GM23338 (cell line): ENCODE measurements around the gene NET1. TPM values are rescaled to one million over a fixed set of nuclear protein-coding genes. Genes with fewer than 3 reads are reported as not detected.

Experiments used
- ATAC-seq: fragments of 200-7000 bp; cut with Tn5 transposase; 3 replicates; pipeline ENCODE4 v1.9.1; 2020
- DNase-seq: peaks from one replicate; pipeline ENCODE4 v3.0.0-alpha.2; 2015; ENCODE audit warnings: low spot score
- H2AFZ ChIP-seq: fragments of 200-600 bp; sonication (generic); 2 replicates; pipeline ENCODE4 v1.8.0; 2016; ENCODE audit warnings: antibody characterized with exemption, mild to moderate bottlenecking, moderate library complexity
- H3F3A ChIP-seq: fragments of 200-600 bp; sonication (generic); replicated peaks from 2 replicates; pipeline ENCODE4 v1.8.0; 2017; ENCODE audit warnings: antibody characterized with exemption, mixed run types, low read depth
- H3K27ac ChIP-seq: fragments of 200-600 bp; sonication (generic); 2 replicates; pipeline ENCODE4 v1.6.1; 2016; ENCODE audit warnings: low read depth
- H3K27me3 ChIP-seq: fragments of 200-600 bp; sonication (generic); 2 replicates; pipeline ENCODE4 v1.8.0; 2016; ENCODE audit warnings: mild to moderate bottlenecking, mixed run types, moderate library complexity; ENCODE audit not compliant: insufficient read depth
- H3K36me3 ChIP-seq: fragments of 200-600 bp; sonication (generic); 2 replicates; pipeline ENCODE4 v1.8.0; 2016; ENCODE audit warnings: mild to moderate bottlenecking; ENCODE audit not compliant: insufficient read depth
- H3K4me1 ChIP-seq: fragments of 200-600 bp; sonication (generic); 2 replicates; pipeline ENCODE4 v1.8.0; 2016; ENCODE audit warnings: mild to moderate bottlenecking, moderate library complexity; ENCODE audit not compliant: insufficient read depth
- H3K4me2 ChIP-seq: fragments of 200-600 bp; sonication (generic); 2 replicates; pipeline ENCODE4 v1.7.1; 2017; ENCODE audit warnings: mixed run types
- H3K4me3 ChIP-seq: fragments of 200-600 bp; sonication (generic); 2 replicates; pipeline ENCODE4 v1.6.1; 2016; ENCODE audit warnings: mixed run types
- H3K79me2 ChIP-seq: fragments of 200-600 bp; sonication (generic); replicated peaks from 2 replicates; pipeline ENCODE4 v1.8.0; 2017; ENCODE audit warnings: mild to moderate bottlenecking; ENCODE audit not compliant: insufficient read depth
- H3K9me2 ChIP-seq: fragments of 200-600 bp; sonication (generic); 2 replicates; pipeline ENCODE4 v1.8.0; 2017; ENCODE audit not compliant: insufficient read depth
- H4K20me1 ChIP-seq: fragments of 200-600 bp; sonication (generic); replicated peaks from 2 replicates; pipeline ENCODE4 v1.8.0; 2017; ENCODE audit warnings: mild to moderate bottlenecking; ENCODE audit not compliant: insufficient read depth
- H3K27ac Mint-ChIP-seq: 2 replicates; pipeline ENCODE4 v1.8.0; 2020; ENCODE audit warnings: inconsistent platforms, mild to moderate bottlenecking, moderate library complexity, mixed read lengths
- H3K27me3 Mint-ChIP-seq: 3 replicates; pipeline ENCODE4 v1.8.0; 2022; ENCODE audit warnings: low read depth, mild to moderate bottlenecking, moderate library complexity, mixed read lengths, inconsistent platforms; ENCODE audit not compliant: insufficient read depth, poor library complexity
- H3K36me3 Mint-ChIP-seq: 3 replicates; pipeline ENCODE4 v1.8.0; 2021; ENCODE audit warnings: low read depth, mild to moderate bottlenecking, inconsistent platforms, moderate library complexity, mixed read lengths
- H3K4me1 Mint-ChIP-seq: 3 replicates; pipeline ENCODE4 v1.8.0; 2020; ENCODE audit warnings: mild to moderate bottlenecking, inconsistent platforms, mixed read lengths
- H3K4me3 Mint-ChIP-seq: 3 replicates; pipeline ENCODE4 v1.8.0; 2021; ENCODE audit warnings: moderate library complexity, mild to moderate bottlenecking, inconsistent platforms, mixed read lengths
- H3K9me3 Mint-ChIP-seq: 3 replicates; pipeline ENCODE4 v1.8.0; 2020; ENCODE audit warnings: moderate library complexity, mild to moderate bottlenecking, inconsistent platforms, mixed read lengths
- CREB1 ChIP-seq: fragments of 250-450 bp; sonication (Bioruptor Pico); IDR thresholded peaks from 2 replicates; pipeline ENCODE4 v1.5.0; 2020; ENCODE audit warnings: low read depth, mild to moderate bottlenecking, moderate library complexity
- CTCF ChIP-seq, 2 experiments: fragments of 200-600 bp in 1 of 2; sonication (generic) in 1 of 2; conservative IDR thresholded peaks; 2 replicates each; pipeline versions ENCODE4 v1.5.1 to v1.6.1; 2016 to 2017; ENCODE audit warnings: antibody characterized with exemption in 2 of 2, low read depth in 2 of 2, mild to moderate bottlenecking in 2 of 2, moderate library complexity in 1 of 2
- ETS1 ChIP-seq: IDR thresholded peaks from 2 replicates; pipeline ENCODE4 v1.6.1; 2016; ENCODE audit warnings: antibody characterized with exemption
- EZH2 ChIP-seq: fragments of 200-600 bp; sonication (generic); IDR thresholded peaks from one replicate; pipeline ENCODE4 v1.8.0; 2017; ENCODE audit warnings: antibody characterized with exemption, mild to moderate bottlenecking, low read depth; ENCODE audit not compliant: unreplicated experiment
- EZH2phosphoT487 ChIP-seq: fragments of 200-600 bp; sonication (generic); IDR thresholded peaks from one replicate; pipeline ENCODE4 v1.8.1; 2018; ENCODE audit warnings: antibody characterized with exemption; ENCODE audit not compliant: unreplicated experiment
- JUNB ChIP-seq: IDR thresholded peaks from one replicate; pipeline ENCODE4 v1.6.1; 2016; ENCODE audit warnings: antibody characterized with exemption; ENCODE audit not compliant: unreplicated experiment
- NANOG ChIP-seq: IDR thresholded peaks from 2 replicates; pipeline ENCODE4 v1.6.1; 2016; ENCODE audit warnings: antibody characterized with exemption, borderline replicate concordance
- POLR2AphosphoS5 ChIP-seq: IDR thresholded peaks from 2 replicates; pipeline ENCODE4 v1.6.1; 2016; ENCODE audit warnings: antibody characterized with exemption, low read depth
- REST ChIP-seq: IDR thresholded peaks from one replicate; pipeline ENCODE4 v1.6.1; 2018; ENCODE audit warnings: antibody characterized with exemption; ENCODE audit not compliant: unreplicated experiment
- STAT1 ChIP-seq: IDR thresholded peaks from one replicate; pipeline ENCODE4 v1.6.1; 2016; ENCODE audit warnings: antibody characterized with exemption; ENCODE audit not compliant: unreplicated experiment
- ZNF114 ChIP-seq: fragments of 250-450 bp; sonication (Bioruptor Pico); IDR thresholded peaks from 2 replicates; pipeline ENCODE4 v1.5.0; 2020; ENCODE audit warnings: mild to moderate bottlenecking, moderate library complexity
- ZNF331 ChIP-seq: fragments of 250-450 bp; sonication (Bioruptor Pico); IDR thresholded peaks from 2 replicates; pipeline ENCODE4 v1.5.0; 2020; ENCODE audit warnings: low read depth, mild to moderate bottlenecking, moderate library complexity
- ZNF462 ChIP-seq: fragments of 250-450 bp; sonication (Bioruptor Pico); IDR thresholded peaks from 2 replicates; pipeline ENCODE4 v1.5.0; 2020; ENCODE audit warnings: mild to moderate bottlenecking, moderate library complexity
- polyA plus RNA-seq: library from polyadenylated mRNA; unstranded; fragments of >200 nt; fragmentation: Nextera tagmentation; extraction: Ambion mirVana; gene quantifications from 2 replicates; pipeline ENCODE4 v1.2.1, GENCODE V29; 2016
- total RNA-seq: library from RNA; depleted of rRNA; stranded (reverse); fragments of >200 nt; shearing (Covaris generic); gene quantifications from 2 replicates; pipeline ENCODE4 v1.2.3, GENCODE V29; 2014

Gene NET1
- total and polyA plus RNA-seq, 2 experiments from 2014 or later, result 47.9 to 93.9 TPM

GRCh38 chr10:5462841-5463293, 50.5 kb downstream of the NET1 start:
- Mint-ChIP-seq H3K27ac (no peak overlapping the region), H3K9me3 (peaks cover 42% of the 10 kb centered on the region), H3K27me3 (peaks cover 10% of the 10 kb centered on the region), H3K4me3 (no peak overlapping the region), H3K36me3 (peaks cover 82% of the 10 kb centered on the region), H3K4me1 (peaks cover 43% of the 10 kb centered on the region)
- Histone ChIP-seq H3K36me3 (peaks cover 11% of the 10 kb centered on the region), H2AFZ (no peak overlapping the region), H3K27me3 (no peaks in the 10 kb centered on the region), H3K4me1 (peaks cover 29% of the 10 kb centered on the region), H3K9me2 (peaks cover 5% of the 10 kb centered on the region; the same call in 1 of the 2 replicates), H3K4me2 (no peak overlapping the region), H3F3A (0 out of 2 replicates have a peak, but pooled peaks cover 4% of the 10 kb centered on the region), H3K27ac (no peak overlapping the region), H3K4me3 (no peak overlapping the region), H4K20me1 (no peaks in the 10 kb centered on the region), H3K79me2 (no peaks in the 10 kb centered on the region)
- ATAC-seq (no peak), DNase-seq (no peak)
- TF ChIP-seq ZNF114 (CRISPR knock-in tag) (no peak), ETS1 (no peak), POLR2AphosphoS5 (no peak), EZH2phosphoT487 (no peak), STAT1 (no peak), EZH2 (no peak), JUNB (no peak), CREB1 (no peak), ZNF331 (CRISPR knock-in tag) (no peak), REST (no peak), CTCF (conservative IDR thresholded peaks at IDR 0.05; ENCODE audit: low read depth in 2 of 2) (no peak; a peak in 1 of 4 replicates), NANOG (no peak), ZNF462 (CRISPR knock-in tag) (no peak)
